Measurements from ENCODE around the gene ZFYVE26. TPM values are rescaled to one million over a fixed set of nuclear protein-coding genes. Genes with fewer than 3 reads are reported as not detected.
"Not testable (repeated sequence)": the region's sequence is repeated elsewhere in the genome, so short reads cannot be mapped to it uniquely, and the experiment has no call there.

ZFYVE26 gene
- 6.7 and 8.2 TPM in 2 replicates for total RNA-seq (2014; rRNA removed; shearing (Covaris generic))

DNA sequence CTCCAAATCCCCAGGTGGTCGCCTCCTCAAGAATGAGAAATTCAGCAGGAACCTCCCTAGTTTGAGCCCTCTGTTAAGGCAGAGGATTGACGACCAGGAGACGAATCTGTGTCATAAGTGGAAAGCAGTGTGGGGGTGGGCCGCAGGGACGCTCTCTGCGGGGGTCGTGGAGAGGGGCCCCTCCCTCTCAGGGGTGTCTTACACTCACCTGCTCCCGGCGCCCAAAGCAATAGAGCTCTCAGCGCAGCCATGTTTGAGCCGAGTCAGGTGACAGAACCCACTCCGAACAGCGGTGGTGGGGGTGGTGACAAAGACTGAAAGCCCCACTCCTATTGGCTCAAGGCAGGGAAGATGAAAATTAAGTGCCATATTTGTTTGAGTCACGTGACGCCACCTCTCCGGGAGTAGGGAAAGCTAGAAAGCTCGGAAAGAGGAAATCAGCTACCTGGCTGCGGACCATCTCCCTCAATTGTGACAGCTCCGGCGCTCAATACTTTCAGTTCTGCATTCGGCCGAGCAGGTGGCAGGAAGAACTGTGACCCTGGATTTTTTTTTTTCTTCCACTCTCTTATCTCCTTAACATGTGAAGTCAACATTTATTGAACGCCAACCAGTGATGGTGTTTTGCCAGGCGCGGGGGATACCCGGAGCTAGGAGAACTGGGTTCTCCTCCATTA is at the start of gene ZFYVE26:
Gene ZFYVE26 (minus strand): TSS at position 265 of the 677 bp plus-strand sequence. CDS start 627 bp downstream, outside the sequence.
- peak; percentile 93 for DNase-seq (ENCODE audit: low spot score)

- no peak for DNase-seq (ENCODE audit: low spot score)
These were observed 46.8 kb upstream of the ZFYVE26 start for GRCh38 chr14:67863223-67863622.

GRCh38 chr14:67859169-67859749 is 42.9 kb upstream of the ZFYVE26 start:
- no peak for DNase-seq (ENCODE audit: low spot score)

GRCh38 chr14:67857778-67858350 is 41.5 kb upstream of the ZFYVE26 start:
- DNase-seq (ENCODE audit: low spot score): no peak

- DNase-seq (ENCODE audit: low spot score): no peak
These were observed 40.4 kb upstream of the ZFYVE26 start for GRCh38 chr14:67856827-67857226.

DNA sequence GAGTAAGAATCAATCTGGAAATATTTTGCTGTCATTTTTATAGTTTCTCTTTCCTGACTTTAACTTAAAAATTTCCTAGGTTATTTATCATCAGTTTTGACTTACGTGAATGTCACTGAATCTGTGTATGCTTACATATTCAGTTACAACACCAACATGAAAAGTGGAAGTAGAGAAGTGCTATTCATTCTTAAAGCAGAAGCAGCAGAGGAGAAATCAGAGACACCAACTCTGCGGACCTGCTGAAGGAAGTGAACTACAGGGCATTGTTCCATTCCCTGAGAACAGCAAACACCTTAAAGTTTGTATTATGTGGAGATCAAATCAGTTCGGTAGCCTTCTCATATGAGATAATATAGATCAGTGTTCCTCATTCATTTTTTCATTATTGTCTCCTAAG is 37.3 kb upstream of the ZFYVE26 start:
- no peak for DNase-seq (ENCODE audit: low spot score)

GRCh38 chr14:67852926-67853604 is 36.7 kb upstream of the ZFYVE26 start:
- DNase-seq (ENCODE audit: low spot score): no peak

GRCh38 chr14:67851785-67852410 is 35.5 kb upstream of the ZFYVE26 start:
- DNase-seq (ENCODE audit: low spot score): no peak

- DNase-seq (ENCODE audit: low spot score): no peak
These were observed 33.9 kb upstream of the ZFYVE26 start for GRCh38 chr14:67850066-67850830.

DNA sequence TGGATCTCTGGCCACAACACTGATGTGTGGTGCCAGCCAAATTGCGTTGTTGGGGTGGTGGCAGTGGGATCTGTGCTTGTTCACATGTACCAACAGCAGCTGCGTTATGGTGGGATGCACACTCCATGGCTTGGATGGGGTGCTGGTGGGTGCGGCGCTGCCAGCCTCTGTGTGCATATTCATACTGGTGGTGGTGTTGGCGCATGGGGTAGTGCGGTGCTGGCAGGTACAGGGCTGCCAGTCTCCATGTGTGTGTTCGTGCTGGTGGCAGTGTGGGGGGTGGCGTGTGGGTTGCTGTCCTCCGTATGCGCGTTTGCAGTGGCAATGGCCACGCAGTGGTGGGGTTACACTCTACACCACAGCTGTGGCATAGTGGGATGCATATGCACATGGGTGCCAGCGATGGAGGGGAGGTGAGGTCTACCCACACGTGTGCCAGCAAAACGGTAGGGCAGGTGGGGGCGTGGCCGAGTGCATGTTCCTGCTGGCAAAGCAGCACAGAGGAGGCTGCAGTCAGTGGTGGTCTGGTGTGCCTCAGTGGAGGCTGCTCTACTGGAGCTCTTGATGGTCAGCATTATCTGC is 29.7 kb upstream of the ZFYVE26 start:
- DNase-seq (ENCODE audit: low spot score): no peak

GRCh38 chr14:67837011-67837624 is 20.7 kb upstream of the ZFYVE26 start:
- peak; percentile 36 for DNase-seq (ENCODE audit: low spot score)

- no peak for DNase-seq (ENCODE audit: low spot score)
These were observed 19.2 kb upstream of the ZFYVE26 start for GRCh38 chr14:67835596-67835995.

DNA sequence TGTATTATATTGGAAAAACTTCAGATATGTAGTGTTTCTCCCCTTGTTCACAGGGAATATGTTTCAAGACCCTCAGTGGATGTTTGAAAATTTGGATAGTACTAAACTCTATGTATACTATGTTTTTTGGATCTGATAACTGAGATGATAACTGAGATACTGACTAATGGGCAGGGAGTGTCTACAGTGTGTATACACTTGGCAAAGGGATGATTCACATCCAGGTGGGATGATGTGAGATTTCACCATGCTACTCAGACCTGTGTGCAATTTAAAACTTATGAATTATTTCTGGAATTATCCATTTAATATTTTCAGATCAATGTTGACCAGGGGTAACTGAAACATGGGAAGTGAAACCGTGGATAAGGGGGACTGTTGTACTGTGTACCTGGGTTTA is 17.0 kb upstream of the ZFYVE26 start:
- no peak for DNase-seq (ENCODE audit: low spot score)

DNA sequence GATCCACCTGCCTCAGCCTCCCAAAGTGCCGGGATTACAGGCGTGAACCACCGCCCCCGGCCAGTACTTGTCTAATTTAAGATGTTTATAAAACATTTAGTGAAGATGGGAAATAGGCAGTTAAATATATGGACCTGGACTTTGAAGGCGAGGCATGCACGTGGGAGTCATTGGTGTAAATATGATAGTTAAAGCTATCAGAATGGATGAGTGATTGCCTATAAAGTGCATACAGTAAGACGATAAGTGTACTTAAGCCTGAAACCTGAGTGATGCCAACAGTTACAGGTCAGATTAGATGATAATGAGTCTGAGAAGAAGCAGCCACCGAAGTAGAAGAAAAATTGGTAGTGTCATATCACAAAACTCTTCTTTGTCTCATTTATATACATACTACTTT is 14.7 kb upstream of the ZFYVE26 start:
- DNase-seq (ENCODE audit: low spot score): no peak

DNA sequence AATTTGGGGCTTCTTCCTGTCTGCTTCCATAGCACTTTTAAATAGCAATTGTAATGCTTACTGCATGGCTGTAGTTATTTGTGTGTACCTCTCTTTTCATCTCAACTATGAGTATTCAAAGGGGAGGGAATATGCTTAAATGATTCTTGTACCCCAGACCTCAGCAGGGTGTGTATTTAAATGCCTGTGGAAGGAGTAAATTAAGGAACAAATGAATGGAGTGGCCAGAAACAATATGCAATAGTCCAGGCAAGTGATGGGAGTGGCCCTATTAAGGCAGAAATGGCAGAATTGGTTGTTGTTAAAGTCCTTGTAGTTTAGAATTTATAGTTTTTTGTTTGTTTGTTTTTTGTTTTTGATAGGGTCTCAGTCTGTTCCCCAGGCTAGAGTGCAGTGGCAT is 4.7 kb upstream of the ZFYVE26 start:
- DNase-seq (ENCODE audit: low spot score): no peak

- DNase-seq (ENCODE audit: low spot score): no peak
These were observed 4.1 kb upstream of the ZFYVE26 start for GRCh38 chr14:67820428-67820971.

- peak; percentile 56 for DNase-seq (ENCODE audit: low spot score)
These were observed 3.4 kb upstream of the ZFYVE26 start, which contains the start of gene RAD51B for GRCh38 chr14:67819563-67820421. Gene RAD51B, plus strand, starts transcription at chr14:67819779.

- not testable (repeated sequence) for DNase-seq (ENCODE audit: low spot score)
These were observed 2.1 kb upstream of the ZFYVE26 start for GRCh38 chr14:67818476-67818875.

- no peak for DNase-seq (ENCODE audit: low spot score)
These were observed 1.5 kb upstream of the ZFYVE26 start for GRCh38 chr14:67817750-67818438.
